ENCODE measurements around the gene PRR22.

Gene PRR22

GRCh38 chr19:5822181-5822844 is 37.8 kb upstream of the PRR22 start:
- no peak overlapping the region for H3K4me3 ChIP-seq (replicated peaks; ENCODE audit: low read depth, low read length)
- no peak for DNase-seq (ENCODE audit: low read depth)
- TF ChIP-seq, protein P1, sequence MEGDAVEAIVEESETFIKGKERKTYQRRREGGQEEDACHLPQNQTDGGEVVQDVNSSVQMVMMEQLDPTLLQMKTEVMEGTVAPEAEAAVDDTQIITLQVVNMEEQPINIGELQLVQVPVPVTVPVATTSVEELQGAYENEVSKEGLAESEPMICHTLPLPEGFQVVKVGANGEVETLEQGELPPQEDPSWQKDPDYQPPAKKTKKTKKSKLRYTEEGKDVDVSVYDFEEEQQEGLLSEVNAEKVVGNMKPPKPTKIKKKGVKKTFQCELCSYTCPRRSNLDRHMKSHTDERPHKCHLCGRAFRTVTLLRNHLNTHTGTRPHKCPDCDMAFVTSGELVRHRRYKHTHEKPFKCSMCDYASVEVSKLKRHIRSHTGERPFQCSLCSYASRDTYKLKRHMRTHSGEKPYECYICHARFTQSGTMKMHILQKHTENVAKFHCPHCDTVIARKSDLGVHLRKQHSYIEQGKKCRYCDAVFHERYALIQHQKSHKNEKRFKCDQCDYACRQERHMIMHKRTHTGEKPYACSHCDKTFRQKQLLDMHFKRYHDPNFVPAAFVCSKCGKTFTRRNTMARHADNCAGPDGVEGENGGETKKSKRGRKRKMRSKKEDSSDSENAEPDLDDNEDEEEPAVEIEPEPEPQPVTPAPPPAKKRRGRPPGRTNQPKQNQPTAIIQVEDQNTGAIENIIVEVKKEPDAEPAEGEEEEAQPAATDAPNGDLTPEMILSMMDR (IDR thresholded peaks at IDR 0.05; ENCODE audit: low read length, missing control alignments): no peak

- TF ChIP-seq, protein P1 (IDR thresholded peaks at IDR 0.05; ENCODE audit: low read length, missing control alignments): no peak
- no peak for DNase-seq (ENCODE audit: low read depth)
- no peak overlapping the region for H3K4me3 ChIP-seq (replicated peaks; ENCODE audit: low read depth, low read length)
Observed at GRCh38 chr19:5821521-5822180, 37.1 kb upstream of the PRR22 start.

- no peak for DNase-seq (ENCODE audit: low read depth)
- H3K4me3 ChIP-seq (replicated peaks; ENCODE audit: low read depth, low read length): no peak overlapping the region
- TF ChIP-seq, protein P1 (IDR thresholded peaks at IDR 0.05; ENCODE audit: low read length, missing control alignments): no peak
Observed at GRCh38 chr19:5820785-5821184, 36.2 kb upstream of the PRR22 start.

- TF ChIP-seq, protein P1 (IDR thresholded peaks at IDR 0.05; ENCODE audit: low read length, missing control alignments): no peak
- no peak for DNase-seq (ENCODE audit: low read depth)
Observed at GRCh38 chr19:5818594-5818993, 34.0 kb upstream of the PRR22 start.

DNA sequence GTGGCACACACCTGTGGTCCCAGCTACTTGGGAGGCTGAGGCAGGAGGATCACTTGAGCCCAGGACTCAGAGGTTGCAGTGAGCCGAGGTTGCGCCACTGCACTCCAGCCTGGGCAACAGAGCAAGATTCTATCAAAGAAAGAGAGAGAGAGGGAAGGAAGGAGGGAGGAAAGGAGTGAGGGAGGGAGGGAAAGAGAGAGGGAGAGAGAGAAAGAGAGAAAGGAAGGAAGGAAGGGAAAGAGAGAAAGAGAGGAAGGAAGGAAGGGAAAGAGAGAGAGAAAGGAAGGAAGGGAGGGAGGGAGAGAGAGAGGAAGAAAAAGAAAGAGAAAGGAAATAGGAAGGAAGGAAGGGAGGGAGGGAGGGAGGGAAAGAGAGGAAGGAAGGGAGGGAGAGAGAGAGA is 32.7 kb upstream of the PRR22 start:
- TF ChIP-seq, protein P1 (IDR thresholded peaks at IDR 0.05; ENCODE audit: low read length, missing control alignments): no peak
- DNase-seq (ENCODE audit: low read depth): no peak
- no peak overlapping the region for H3K4me3 ChIP-seq (replicated peaks; ENCODE audit: low read depth, low read length)

More at GRCh38 chr19:5818594-5818993, 34.0 kb upstream of the PRR22 start:
- H3K4me3 ChIP-seq (replicated peaks; ENCODE audit: low read depth, low read length): no peak overlapping the region

GRCh38 chr19:5814852-5815246 is 30.3 kb upstream of the PRR22 start:
- DNase-seq (ENCODE audit: low read depth): no peak
- no peak overlapping the region for H3K4me3 ChIP-seq (replicated peaks; ENCODE audit: low read depth, low read length)
- TF ChIP-seq, protein P1 (IDR thresholded peaks at IDR 0.05; ENCODE audit: low read length, missing control alignments): no peak

Data from fibroblast of pulmonary artery (primary cell).